GM21529 (cell line): ENCODE results near the gene MYBPH.

ENCODE experiments used
- ATAC-seq: cut with Tn5 transposase; IDR thresholded peaks from one replicate; pipeline ENCODE4 v1.9.1; 2021; ENCODE audit not compliant: unreplicated experiment

The MYBPH gene

DNA sequence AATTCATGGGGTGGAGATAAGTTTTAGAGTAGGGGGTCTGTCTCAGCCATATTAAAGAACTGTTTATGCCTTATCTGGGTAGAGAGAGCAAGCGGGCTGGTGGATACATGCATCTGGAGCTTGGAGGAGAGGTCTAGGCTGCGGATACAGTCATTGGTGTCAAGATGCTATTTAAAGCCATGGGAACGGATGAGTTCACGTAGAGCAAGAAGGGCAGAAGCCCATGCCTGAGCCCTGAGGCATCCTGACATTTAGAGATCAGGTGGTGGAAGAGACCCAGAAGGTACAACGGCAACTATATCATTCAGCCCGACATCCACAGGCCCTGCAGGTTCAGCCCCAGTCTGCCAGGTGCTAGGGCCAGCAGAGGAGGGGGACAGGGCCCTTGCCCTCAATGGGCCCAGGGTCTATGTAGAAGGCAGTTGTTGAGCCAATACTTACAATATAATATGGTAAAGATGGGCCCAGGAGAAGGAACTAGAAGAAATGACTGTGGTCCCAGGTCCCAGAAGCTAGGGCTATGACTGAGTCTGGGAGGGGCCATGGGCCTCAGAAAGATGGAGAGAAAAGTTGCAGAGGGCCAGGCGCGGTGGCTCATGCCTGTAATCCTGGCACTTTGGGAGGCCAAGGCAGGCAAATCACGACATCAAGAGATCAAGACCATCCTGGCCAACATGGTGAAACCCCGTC, 26.0 kb upstream of the MYBPH start:
- no peak for ATAC-seq

DNA sequence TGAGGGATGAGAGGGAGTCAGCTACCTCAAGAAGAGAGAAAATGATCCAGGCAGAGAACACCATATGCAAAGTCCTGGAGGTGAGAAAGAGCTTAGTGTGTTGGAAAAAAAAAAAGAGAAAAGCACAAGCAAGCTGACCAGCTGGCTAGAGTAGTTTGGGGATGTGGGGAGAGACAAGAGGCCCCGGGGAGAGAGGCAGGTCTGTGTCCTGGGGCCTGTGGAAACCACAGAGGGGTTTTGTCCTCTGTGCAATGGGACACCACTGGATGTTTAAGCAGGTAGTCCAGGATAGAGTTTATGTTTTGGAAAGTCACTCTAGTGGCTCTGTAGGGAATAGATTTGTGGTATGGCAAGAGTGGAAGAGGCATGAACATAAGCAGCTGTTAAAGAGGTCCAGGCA, 25.3 kb upstream of the MYBPH start:
- no peak for ATAC-seq

GRCh38 chr1:203199816-203200571, 24.4 kb upstream of the MYBPH start:
- no peak for ATAC-seq

DNA sequence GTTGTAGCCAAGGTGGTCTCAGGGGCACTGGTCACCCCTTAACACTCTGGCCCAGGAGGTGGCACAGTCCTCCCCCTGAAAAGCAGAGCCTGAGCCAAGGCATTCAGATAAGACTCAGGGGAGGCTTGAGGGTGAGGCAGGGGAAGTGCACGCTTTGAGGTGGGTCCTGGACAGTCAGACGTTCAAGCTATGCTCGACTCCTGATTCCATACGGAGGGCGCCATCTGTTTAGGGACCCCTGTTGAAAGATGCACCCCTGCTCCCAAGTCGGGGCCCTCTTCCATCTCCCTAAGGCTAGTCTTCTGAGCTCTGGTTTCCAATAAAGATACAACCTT, 23.8 kb upstream of the MYBPH start:
- no peak for ATAC-seq

DNA sequence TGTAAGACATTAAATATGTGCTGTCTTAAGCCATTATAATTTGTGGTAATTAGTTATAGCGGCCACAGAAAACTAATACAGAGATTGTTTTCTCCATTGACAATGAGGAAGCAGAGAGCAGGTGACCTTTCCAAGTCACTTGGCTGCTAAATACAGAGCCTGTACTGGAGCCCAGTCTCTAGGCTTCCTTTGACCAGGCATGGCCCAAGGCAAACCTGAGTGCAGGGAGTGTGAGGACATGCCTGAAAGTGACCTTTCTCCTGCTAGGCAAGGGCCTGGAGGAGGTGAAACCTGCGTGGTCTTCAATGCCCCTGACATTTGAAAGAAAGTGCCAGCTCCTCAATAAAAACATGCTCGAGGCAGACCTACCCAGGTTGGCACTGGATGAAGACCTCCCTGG, 23.4 kb upstream of the MYBPH start:
- no peak for ATAC-seq

- no peak for ATAC-seq
These were observed 22.0 kb upstream of the MYBPH start for GRCh38 chr1:203197625-203198024.

- ATAC-seq: no peak
These were observed 20.7 kb upstream of the MYBPH start for GRCh38 chr1:203196371-203196770.

GRCh38 chr1:203190949-203191348, 15.3 kb upstream of the MYBPH start:
- ATAC-seq: no peak

GRCh38 chr1:203189951-203190352, 14.3 kb upstream of the MYBPH start:
- ATAC-seq: no peak

GRCh38 chr1:203188686-203189232, 13.1 kb upstream of the MYBPH start:
- no peak for ATAC-seq

DNA sequence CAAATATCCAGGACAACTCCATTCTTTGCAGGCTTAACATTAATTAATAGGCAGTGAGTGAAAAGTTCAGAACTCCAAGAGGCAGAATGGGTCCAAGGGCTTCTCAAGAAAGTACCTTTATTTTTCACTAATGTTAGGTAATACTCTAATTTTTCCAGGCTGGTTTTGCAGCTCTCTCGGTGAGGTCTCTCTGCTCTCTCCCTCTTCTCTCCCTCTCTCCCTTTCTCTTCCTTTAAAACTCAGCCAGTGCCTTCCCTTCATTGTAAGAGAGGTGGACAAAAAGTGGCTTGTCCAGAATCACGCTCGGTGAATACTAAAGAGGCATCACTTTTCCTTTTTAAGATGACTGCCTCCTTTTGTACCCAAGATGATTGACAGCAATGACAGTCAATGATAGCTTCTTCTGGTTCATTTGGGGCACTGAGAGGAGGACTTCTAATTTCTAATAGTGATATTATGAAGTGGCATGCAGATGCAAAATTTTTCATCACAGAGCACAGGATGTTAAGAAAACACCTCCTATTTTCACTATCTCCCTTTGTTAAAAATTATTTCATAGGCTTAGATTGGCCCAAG, 12.2 kb upstream of the MYBPH start:
- no peak for ATAC-seq

GRCh38 chr1:203187304-203187685, 11.7 kb upstream of the MYBPH start:
- no peak for ATAC-seq

- ATAC-seq: no peak
These were observed 11.0 kb upstream of the MYBPH start, which contains the start of gene CHI3L1 for GRCh38 chr1:203186446-203187303. TSS of gene CHI3L1 (minus strand) at chr1:203186704. CDS start at chr1:203186623, 81 bp downstream.

DNA sequence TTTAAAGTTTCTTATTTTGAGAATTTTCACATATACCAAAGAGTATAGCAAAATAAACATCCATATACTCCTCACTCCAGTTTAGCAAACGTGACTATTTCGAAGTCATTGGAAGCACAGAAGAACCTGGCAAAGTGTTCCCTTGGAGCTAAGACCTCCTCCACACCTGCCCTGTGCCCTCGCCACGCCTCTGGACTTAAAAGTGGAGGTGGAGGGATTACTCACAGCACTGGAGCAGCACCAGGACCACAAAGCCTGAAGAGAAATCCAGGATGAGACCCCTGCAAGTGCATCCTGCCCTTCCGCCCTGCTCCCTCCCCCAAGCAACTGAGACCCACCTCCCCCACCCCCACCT, 10.4 kb upstream of the MYBPH start:
- ATAC-seq: no peak

GRCh38 chr1:203185585-203185984, 10.0 kb upstream of the MYBPH start:
- ATAC-seq: no peak

DNA sequence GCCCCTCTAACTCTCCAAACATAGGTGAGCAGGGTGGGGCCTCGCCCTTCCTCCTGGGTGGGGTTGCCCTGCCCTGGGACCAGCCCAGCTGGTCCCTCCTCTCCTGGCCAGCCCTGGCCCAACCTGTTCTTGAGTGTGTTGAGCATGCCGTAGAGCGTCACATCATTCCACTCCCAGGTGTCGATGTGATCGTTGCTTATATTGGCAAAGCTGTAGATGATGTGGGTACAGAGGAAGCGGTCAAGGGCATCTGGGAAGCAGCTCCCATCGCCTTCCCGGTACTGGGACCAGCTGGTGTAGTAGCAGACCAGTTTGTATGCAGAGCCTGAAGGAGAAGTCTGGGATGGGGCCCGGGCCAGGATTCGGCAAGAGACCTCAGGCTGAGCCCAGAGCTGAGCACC, 9.4 kb upstream of the MYBPH start:
- no peak for ATAC-seq

GRCh38 chr1:203184467-203184866, 8.8 kb upstream of the MYBPH start:
- no peak for ATAC-seq

GRCh38 chr1:203183828-203184227, 8.2 kb upstream of the MYBPH start:
- ATAC-seq: no peak

DNA sequence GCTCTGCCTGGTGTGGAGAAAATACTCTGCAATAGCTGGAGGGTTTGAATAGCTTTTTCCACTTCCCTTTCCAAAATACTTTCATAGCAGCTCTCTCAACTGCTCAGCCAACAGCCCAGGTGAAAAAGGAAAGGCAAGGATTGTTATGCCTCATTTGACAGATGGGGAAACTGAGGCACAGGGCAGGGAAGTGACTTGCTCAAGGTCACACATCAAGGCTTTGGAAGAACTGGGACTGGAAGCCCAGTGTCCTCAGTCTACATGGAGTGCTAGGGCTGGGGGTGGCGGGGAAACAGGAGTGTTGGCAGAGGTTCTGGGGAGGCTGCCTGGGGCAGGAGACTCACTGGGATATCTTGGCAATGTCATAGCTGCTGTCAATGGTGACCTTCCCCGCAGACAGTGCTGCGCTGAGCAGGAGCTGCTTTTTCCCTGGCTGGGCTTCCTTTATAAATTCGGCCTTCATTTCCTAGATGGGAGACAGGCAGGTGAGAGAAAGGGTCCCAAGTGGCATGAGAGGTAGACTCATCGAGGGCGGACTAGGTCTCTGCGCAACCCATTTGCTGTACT, 6.8 kb upstream of the MYBPH start:
- ATAC-seq: no peak

- ATAC-seq: no peak
These were observed 6.2 kb upstream of the MYBPH start for GRCh38 chr1:203181586-203182386.
